HG03354 (cell line): ENCODE results near the gene ATP2A2.

Experiments used
- ATAC-seq: cut with Tn5 transposase; IDR thresholded peaks from one replicate; pipeline ENCODE4 v1.9.1; 2021; ENCODE audit warnings: mild to moderate bottlenecking; ENCODE audit not compliant: unreplicated experiment, poor library complexity, severe bottlenecking

Gene ATP2A2

GRCh38 chr12:110256780-110257431, 24.1 kb upstream of the ATP2A2 start:
- no peak for ATAC-seq

GRCh38 chr12:110258466-110258865, 22.6 kb upstream of the ATP2A2 start:
- no peak for ATAC-seq

DNA sequence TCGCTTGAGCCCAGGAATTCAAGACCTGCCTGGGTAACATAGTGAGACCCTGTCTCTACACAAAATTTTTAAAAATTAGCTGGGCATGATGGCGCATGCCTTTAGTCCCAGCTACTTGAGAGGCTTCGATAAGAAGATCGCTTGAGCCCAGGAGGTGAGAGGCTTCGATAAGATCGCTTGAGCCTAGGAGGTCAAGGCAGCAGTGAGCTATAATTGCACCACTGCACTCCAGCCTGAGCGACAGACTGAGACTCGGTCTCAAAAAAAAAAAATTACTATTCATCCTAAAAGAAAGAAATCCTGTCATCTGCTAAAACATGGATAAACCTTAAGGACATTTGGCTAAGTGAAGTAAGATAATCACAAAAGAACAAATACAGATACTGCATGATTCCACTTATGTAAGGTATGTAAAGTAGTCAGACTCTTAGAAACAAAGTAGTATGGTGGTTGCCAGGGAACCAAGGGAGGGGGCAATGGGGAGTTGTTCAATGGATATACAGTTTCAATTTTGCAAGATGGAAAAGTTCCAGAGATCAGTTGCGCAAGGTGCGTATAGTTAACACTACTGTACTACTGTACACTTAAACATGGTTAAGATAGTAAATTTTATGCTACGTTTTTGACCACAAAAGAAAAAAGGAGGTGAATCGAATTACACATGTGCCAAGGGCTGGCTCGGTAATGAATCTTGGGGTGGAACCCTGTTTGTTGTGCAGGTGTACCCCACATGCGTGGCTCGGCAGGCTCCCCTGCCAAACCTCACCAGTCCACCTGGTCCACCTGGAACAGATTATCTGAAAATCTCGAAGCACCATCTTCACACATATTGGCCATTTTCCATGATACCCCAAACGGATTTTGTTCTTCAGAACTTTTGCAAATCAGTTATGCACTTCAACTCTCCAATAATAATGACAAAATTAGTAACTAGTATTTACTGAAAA, 18.3 kb upstream of the ATP2A2 start:
- ATAC-seq = no peak

- no peak for ATAC-seq
These were observed 14.6 kb upstream of the ATP2A2 start for GRCh38 chr12:110266381-110266960.

DNA sequence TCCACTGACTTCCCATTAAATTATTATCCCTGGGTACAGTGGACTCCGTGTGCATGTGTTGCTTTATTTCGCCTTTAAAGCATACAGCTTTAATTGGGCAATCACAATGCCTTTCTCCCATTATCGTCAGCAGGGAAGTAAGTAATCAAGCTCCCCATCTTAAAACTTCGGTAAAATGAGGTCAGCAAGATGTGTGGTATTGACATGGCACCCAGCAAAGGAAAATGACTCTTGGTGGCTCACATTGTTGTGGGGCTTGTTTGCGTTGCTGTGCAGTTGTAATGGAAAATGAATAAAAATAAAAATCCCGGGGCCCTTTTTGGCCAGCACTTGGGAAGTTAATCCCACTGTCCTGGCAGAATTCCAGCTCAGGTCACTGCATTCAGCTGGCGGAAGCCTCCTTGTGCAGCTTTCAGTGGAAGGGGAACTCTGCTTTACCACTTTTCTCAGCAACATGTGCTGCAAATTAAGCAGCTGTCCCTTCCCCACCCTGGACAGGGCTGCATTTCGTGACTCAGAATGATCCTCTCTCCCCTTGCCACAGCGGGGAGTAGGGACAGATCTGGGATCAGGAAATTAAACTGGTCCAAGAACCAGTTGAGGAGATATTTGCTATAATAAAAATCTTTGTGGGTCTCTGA, 13.9 kb upstream of the ATP2A2 start:
- ATAC-seq = no peak

DNA sequence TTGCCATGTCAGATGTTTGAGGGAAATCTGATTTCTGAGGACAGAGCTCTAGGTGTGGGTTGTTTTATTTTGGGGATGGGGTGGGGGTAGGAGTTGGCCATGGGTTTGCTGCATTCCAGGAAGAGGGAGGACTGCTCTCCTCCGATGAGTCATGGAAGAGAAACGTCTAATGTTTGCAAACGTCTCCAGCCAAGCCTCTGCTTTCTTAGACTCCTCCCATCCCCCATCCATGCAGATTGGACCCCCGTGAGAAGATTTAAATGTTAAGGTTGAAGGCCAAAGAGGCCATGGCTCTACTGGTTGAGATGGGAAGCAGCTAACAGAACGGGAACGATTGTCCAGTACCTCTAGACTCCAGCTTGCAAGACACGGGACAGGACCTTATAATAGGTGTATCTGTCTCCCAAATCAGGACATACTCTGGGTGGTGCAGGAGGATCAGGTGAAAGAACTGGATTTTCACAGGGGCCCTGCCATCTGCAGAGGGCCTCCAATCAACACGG, 11.4 kb upstream of the ATP2A2 start:
- no peak for ATAC-seq

DNA sequence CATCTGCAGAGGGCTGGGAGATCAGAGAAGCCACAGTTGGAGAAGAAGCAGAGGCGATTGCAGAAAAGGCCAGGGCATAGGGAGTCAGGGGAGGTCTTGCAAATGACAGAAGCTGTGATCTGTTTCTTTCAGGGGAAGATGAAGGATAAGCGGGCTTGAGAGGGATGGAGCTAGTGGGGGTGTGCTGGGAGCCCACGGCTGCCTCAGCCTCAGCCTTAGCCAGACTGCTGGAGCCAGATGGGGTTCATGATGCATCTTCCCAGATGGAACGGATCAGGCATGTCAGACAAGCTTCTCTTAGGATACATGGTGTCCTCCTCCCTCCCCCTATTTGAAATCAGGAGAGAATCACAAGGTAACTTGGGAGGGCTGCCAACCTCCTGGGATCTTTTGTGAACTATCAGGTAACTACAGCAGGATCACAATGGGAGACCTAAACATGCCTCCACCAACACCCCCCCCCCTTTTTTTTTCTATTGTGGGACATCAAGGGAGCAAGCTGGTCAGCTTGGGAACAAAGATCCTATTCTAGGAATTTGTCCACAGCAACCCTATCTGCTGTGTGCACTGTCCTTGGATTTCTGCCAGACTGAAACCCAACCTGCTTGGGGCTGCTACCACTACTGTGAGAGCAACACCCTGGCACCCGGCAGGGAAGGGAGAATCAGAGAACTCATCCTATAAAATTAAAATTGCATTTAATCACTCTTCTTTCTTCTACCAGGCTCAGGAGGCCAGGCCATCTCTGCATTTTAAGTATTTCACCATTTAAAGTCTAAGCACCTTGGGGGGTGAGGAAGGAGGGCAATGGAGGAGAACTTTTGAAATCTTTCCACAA, 10.7 kb upstream of the ATP2A2 start:
- ATAC-seq = no peak

DNA sequence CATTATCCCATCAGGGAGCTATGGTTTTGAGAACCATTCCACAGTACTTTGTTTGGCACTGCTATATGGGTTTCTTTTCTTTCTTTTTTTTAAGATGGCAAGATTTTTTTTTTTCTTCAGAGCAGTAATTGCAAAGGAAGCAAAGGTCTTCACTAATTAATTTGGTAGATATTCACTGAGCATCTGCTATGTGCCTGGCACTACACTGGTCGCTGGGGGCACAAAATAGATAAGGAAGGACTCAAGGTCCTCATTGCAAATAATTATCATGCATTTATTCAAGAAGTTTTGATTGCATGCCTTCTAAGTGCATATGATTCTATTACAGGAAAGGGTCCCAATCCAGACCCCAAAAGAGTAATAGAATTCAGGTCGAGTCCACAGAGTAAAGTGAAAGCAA, 10.0 kb upstream of the ATP2A2 start:
- no peak for ATAC-seq

DNA sequence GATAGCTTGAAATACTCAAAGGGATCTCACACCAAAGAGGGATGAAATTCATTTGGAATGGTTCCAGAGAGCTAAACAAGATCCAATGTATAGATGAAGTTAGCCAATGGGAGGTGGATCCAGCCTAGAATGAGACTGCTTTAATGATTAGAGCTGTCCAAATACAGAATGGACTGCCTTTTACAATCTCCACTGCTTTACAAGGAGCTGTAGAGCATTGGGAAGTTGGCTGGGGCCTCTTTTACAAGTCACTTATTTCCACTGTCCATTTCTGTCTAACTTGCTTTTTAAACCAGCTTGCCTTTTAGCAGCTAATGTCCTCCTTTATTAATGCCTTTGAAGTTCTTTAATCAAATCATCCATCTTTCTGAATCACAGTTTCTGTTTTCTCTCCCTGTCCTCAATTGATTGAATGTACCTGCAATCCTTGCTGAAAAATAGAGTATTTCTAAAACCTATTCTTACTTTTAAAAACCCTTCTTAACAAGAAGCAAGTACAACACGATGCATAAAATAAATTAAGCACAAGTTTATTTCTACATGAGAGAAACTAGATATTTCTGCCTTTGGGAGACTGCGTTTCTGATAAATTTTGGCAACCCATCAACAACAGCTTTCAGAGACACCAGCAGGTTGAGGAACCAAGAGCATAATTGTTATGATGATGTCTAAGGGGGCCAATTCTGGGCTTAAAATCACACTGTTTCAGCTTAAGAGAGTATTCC, 3.4 kb upstream of the ATP2A2 start:
- ATAC-seq = no peak

DNA sequence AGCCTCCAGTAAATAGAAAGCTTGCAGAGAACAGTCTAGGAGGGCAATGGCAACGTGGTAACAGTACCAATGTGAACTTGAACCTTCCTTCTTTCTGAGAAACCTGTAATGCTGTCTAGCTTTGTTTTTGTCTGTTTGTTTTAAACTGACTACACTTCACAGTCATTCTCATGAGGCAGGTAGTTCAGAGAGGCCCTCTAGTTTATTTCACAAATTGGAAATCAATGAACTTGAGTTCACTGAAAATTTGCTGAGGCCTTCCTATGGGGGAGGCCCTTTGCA, 2.9 kb upstream of the ATP2A2 start:
- no peak for ATAC-seq

DNA sequence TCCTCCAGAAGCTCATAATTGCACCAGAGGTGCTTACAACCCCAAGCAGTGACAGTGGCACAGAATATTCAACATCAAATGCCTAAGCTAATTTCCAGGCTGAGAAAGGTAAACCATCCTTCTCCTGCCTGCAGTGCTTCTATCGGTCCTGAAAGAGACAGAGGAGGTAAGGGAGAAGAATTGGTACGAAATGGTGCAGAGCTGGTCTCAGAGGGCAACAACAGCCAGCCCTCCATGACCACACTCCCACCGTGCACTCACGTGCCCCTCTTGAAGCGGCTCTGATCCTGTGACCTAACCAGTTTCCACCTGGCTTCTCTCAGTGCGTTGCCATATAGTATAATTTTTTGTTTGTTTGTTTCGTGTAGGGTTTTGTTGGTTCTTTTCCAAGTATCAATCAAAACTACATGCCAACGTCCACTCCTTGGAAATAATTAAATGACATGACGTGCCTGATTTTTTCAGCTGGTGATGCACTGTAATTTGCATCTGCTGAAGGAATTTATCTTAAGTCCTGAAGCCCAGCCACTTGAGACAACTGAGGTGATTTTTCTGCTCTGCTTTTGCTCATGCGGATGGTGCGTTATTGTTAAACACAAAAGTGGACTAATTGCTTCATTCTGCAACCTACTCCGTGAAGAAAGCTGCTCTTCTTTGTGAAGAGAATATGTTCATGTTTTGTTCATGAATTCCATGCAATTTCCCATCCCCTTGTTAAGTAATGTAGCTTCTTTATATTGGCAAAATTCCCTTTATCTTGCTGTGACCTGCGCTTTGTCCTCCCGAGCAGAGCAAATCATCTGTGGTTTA, 1.3 kb upstream of the ATP2A2 start:
- ATAC-seq = no peak

- ATAC-seq = peak; percentile 15
These were observed 662 bp upstream of the ATP2A2 start for GRCh38 chr12:110280392-110280778.

- ATAC-seq = peak; percentile 45
These were observed 677 bp downstream of the ATP2A2 start for GRCh38 chr12:110281549-110282299.

DNA sequence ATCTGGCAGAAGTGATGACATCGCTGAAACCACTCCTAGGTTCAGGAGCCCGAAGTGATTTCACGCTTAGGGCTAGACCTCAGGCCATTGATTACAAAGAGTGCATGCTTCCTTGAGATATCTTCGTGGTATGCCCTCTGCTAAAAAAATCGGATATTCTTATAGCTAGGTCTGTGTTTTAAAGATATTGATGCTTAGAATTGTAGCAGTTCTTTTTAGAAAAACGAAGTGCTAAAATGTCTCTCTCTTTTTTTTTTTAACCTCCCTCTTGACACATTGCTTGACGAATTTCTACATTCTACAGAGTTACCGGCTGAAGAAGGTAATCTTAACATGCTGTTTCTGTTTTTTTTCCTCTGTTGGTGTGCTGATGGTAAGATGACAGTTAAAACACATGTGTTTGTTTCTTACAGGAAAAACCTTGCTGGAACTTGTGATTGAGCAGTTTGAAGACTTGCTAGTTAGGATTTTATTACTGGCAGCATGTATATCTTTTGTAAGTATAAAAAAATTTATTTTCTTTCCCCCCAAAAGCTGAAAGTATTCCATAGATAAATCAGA, 1.3 kb downstream of the ATP2A2 start:
- ATAC-seq = no peak

- no peak for ATAC-seq
These were observed 2.1 kb downstream of the ATP2A2 start for GRCh38 chr12:110282956-110283817.

GRCh38 chr12:110284597-110284996, 3.5 kb downstream of the ATP2A2 start:
- ATAC-seq = no peak
